PC-9 (cell line): ENCODE data around the gene NPB.

Experiments used
- EZH2 ChIP-seq: fragments of 200-600 bp; sonication (generic); IDR thresholded peaks from 2 replicates; pipeline ENCODE4 v1.8.0; 2017; ENCODE audit warnings: antibody characterized with exemption, low read depth
- TF ChIP-seq, protein P1 (sequence below): fragments of 200-600 bp; sonication (generic); conservative IDR thresholded peaks from 2 replicates; pipeline ENCODE4 v1.6.1; 2017; ENCODE audit warnings: mixed run types, antibody characterized with exemption, mild to moderate bottlenecking, moderate library complexity

GRCh38 chr17:81899514-81900166, 2.4 kb upstream of the NPB start:
- TF ChIP-seq, protein P1, sequence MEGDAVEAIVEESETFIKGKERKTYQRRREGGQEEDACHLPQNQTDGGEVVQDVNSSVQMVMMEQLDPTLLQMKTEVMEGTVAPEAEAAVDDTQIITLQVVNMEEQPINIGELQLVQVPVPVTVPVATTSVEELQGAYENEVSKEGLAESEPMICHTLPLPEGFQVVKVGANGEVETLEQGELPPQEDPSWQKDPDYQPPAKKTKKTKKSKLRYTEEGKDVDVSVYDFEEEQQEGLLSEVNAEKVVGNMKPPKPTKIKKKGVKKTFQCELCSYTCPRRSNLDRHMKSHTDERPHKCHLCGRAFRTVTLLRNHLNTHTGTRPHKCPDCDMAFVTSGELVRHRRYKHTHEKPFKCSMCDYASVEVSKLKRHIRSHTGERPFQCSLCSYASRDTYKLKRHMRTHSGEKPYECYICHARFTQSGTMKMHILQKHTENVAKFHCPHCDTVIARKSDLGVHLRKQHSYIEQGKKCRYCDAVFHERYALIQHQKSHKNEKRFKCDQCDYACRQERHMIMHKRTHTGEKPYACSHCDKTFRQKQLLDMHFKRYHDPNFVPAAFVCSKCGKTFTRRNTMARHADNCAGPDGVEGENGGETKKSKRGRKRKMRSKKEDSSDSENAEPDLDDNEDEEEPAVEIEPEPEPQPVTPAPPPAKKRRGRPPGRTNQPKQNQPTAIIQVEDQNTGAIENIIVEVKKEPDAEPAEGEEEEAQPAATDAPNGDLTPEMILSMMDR: no peak
- TF ChIP-seq EZH2: no peak
